ENCODE data around the gene TUBB1.
A peak's percentile ranks its signal among the peaks of the same experiment; 100 is the strongest.

Gene TUBB1

GRCh38 chr20:59044796-59045195 lies 25.6 kb downstream of the TUBB1 start:
- peaks cover 48% of the 10 kb centered on the region for H3K4me1 Mint-ChIP-seq (ENCODE audit: low read depth)
- no peak for DNase-seq
- no peaks in the 10 kb centered on the region for H3K9me3 Mint-ChIP-seq
- H3K36me3 Mint-ChIP-seq (ENCODE audit: low read depth): peaks cover 27% of the 10 kb centered on the region
- no peak overlapping the region for H3K4me3 Mint-ChIP-seq
- no peak overlapping the region for H3K27ac Mint-ChIP-seq
- no peaks in the 10 kb centered on the region for H3K27me3 Mint-ChIP-seq

GRCh38 chr20:59046862-59047261 lies 27.6 kb downstream of the TUBB1 start:
- Mint-ChIP-seq H3K4me1 (ENCODE audit: low read depth) (peaks cover 31% of the 10 kb centered on the region), H3K36me3 (ENCODE audit: low read depth) (peaks cover 6% of the 10 kb centered on the region), H3K27ac (no peak overlapping the region), H3K27me3 (peaks cover 7% of the 10 kb centered on the region), H3K9me3 (no peaks in the 10 kb centered on the region), H3K4me3 (no peak overlapping the region)
- no peak for DNase-seq

GRCh38 chr20:59047938-59048680 lies 28.9 kb downstream of the TUBB1 start:
- no peak for DNase-seq
- Mint-ChIP-seq H3K36me3 (ENCODE audit: low read depth) (no peaks in the 10 kb centered on the region), H3K9me3 (no peaks in the 10 kb centered on the region), H3K27ac (peak overlapping the region; percentile 24), H3K27me3 (peaks cover 11% of the 10 kb centered on the region), H3K4me3 (no peak overlapping the region), H3K4me1 (ENCODE audit: low read depth) (peaks cover 28% of the 10 kb centered on the region)

- Mint-ChIP-seq H3K27me3 (peaks cover 16% of the 10 kb centered on the region), H3K4me3 (no peak overlapping the region), H3K36me3 (ENCODE audit: low read depth) (no peaks in the 10 kb centered on the region), H3K4me1 (ENCODE audit: low read depth) (peaks cover 23% of the 10 kb centered on the region), H3K9me3 (no peaks in the 10 kb centered on the region), H3K27ac (peak overlapping the region; percentile 24)
- no peak for DNase-seq
These were observed 29.4 kb downstream of the TUBB1 start for GRCh38 chr20:59048681-59049030.

- H3K27me3 Mint-ChIP-seq: peaks cover 20% of the 10 kb centered on the region
- H3K9me3 Mint-ChIP-seq: no peaks in the 10 kb centered on the region
- peaks cover 16% of the 10 kb centered on the region for H3K4me1 Mint-ChIP-seq (ENCODE audit: low read depth)
- no peak overlapping the region for H3K27ac Mint-ChIP-seq
- no peak overlapping the region for H3K4me3 Mint-ChIP-seq
- no peak for DNase-seq
- no peaks in the 10 kb centered on the region for H3K36me3 Mint-ChIP-seq (ENCODE audit: low read depth)
These were observed 31.2 kb downstream of the TUBB1 start for GRCh38 chr20:59050437-59050836.

- H3K27ac Mint-ChIP-seq: no peak overlapping the region
- no peaks in the 10 kb centered on the region for H3K9me3 Mint-ChIP-seq
- H3K36me3 Mint-ChIP-seq (ENCODE audit: low read depth): no peaks in the 10 kb centered on the region
- no peak overlapping the region for H3K4me3 Mint-ChIP-seq
- no peak for DNase-seq
- H3K4me1 Mint-ChIP-seq (ENCODE audit: low read depth): peaks cover 12% of the 10 kb centered on the region
- H3K27me3 Mint-ChIP-seq: peaks cover 20% of the 10 kb centered on the region
These were observed 32.5 kb downstream of the TUBB1 start for GRCh38 chr20:59051666-59052185.

- DNase-seq: no peak
- Mint-ChIP-seq H3K27me3 (peaks cover 20% of the 10 kb centered on the region), H3K9me3 (no peaks in the 10 kb centered on the region), H3K27ac (no peak overlapping the region), H3K36me3 (ENCODE audit: low read depth) (no peaks in the 10 kb centered on the region), H3K4me3 (no peak overlapping the region), H3K4me1 (ENCODE audit: low read depth) (no peaks in the 10 kb centered on the region)
These were observed 36.1 kb downstream of the TUBB1 start for GRCh38 chr20:59055302-59055701.

- no peak overlapping the region for H3K27ac Mint-ChIP-seq
- H3K36me3 Mint-ChIP-seq (ENCODE audit: low read depth): no peaks in the 10 kb centered on the region
- H3K9me3 Mint-ChIP-seq: no peaks in the 10 kb centered on the region
- H3K4me3 Mint-ChIP-seq: no peak overlapping the region
- H3K27me3 Mint-ChIP-seq: peaks cover 7% of the 10 kb centered on the region
- DNase-seq: no peak
- no peaks in the 10 kb centered on the region for H3K4me1 Mint-ChIP-seq (ENCODE audit: low read depth)
These were observed 42.9 kb downstream of the TUBB1 start for GRCh38 chr20:59062081-59062480.

- Mint-ChIP-seq H3K9me3 (no peaks in the 10 kb centered on the region), H3K4me3 (no peak overlapping the region), H3K27ac (no peak overlapping the region), H3K36me3 (ENCODE audit: low read depth) (no peaks in the 10 kb centered on the region), H3K4me1 (ENCODE audit: low read depth) (no peaks in the 10 kb centered on the region), H3K27me3 (peaks cover 7% of the 10 kb centered on the region)
- no peak for DNase-seq
These were observed 44.4 kb downstream of the TUBB1 start for GRCh38 chr20:59063358-59064213.

- H3K4me3 Mint-ChIP-seq: no peak overlapping the region
- no peaks in the 10 kb centered on the region for H3K9me3 Mint-ChIP-seq
- H3K4me1 Mint-ChIP-seq (ENCODE audit: low read depth): no peaks in the 10 kb centered on the region
- no peak for DNase-seq
- H3K27ac Mint-ChIP-seq: no peak overlapping the region
- H3K27me3 Mint-ChIP-seq: peaks cover 7% of the 10 kb centered on the region
- no peaks in the 10 kb centered on the region for H3K36me3 Mint-ChIP-seq (ENCODE audit: low read depth)
These were observed 45.0 kb downstream of the TUBB1 start for GRCh38 chr20:59064214-59064722.

- Mint-ChIP-seq H3K4me3 (no peak overlapping the region), H3K36me3 (ENCODE audit: low read depth) (no peaks in the 10 kb centered on the region), H3K4me1 (ENCODE audit: low read depth) (peaks cover 10% of the 10 kb centered on the region), H3K9me3 (no peaks in the 10 kb centered on the region), H3K27ac (no peak overlapping the region), H3K27me3 (peaks cover 12% of the 10 kb centered on the region)
- no peak for DNase-seq
These were observed 49.3 kb downstream of the TUBB1 start for GRCh38 chr20:59068534-59068933.

- Mint-ChIP-seq H3K27ac (no peak overlapping the region), H3K4me1 (ENCODE audit: low read depth) (peaks cover 15% of the 10 kb centered on the region), H3K9me3 (no peaks in the 10 kb centered on the region), H3K4me3 (no peak overlapping the region), H3K27me3 (peaks cover 8% of the 10 kb centered on the region), H3K36me3 (ENCODE audit: low read depth) (no peaks in the 10 kb centered on the region)
- no peak for DNase-seq
These were observed 49.8 kb downstream of the TUBB1 start for GRCh38 chr20:59069026-59069425.

GRCh38 chr20:59071216-59071615 lies 52.0 kb downstream of the TUBB1 start:
- no peak overlapping the region for H3K4me3 Mint-ChIP-seq
- no peaks in the 10 kb centered on the region for H3K9me3 Mint-ChIP-seq
- no peaks in the 10 kb centered on the region for H3K36me3 Mint-ChIP-seq (ENCODE audit: low read depth)
- no peak overlapping the region for H3K27ac Mint-ChIP-seq
- peaks cover 13% of the 10 kb centered on the region for H3K27me3 Mint-ChIP-seq
- H3K4me1 Mint-ChIP-seq (ENCODE audit: low read depth): peaks cover 36% of the 10 kb centered on the region
- no peak for DNase-seq

- H3K27me3 Mint-ChIP-seq: peaks cover 13% of the 10 kb centered on the region
- H3K36me3 Mint-ChIP-seq (ENCODE audit: low read depth): no peaks in the 10 kb centered on the region
- no peak overlapping the region for H3K27ac Mint-ChIP-seq
- no peaks in the 10 kb centered on the region for H3K9me3 Mint-ChIP-seq
- H3K4me1 Mint-ChIP-seq (ENCODE audit: low read depth): peaks cover 57% of the 10 kb centered on the region
- DNase-seq: no peak
- no peak overlapping the region for H3K4me3 Mint-ChIP-seq
These were observed 54.4 kb downstream of the TUBB1 start for GRCh38 chr20:59073582-59073981.

GRCh38 chr20:59074456-59074855 lies 55.2 kb downstream of the TUBB1 start:
- Mint-ChIP-seq H3K4me1 (ENCODE audit: low read depth) (peaks cover 59% of the 10 kb centered on the region), H3K36me3 (ENCODE audit: low read depth) (no peaks in the 10 kb centered on the region), H3K27ac (peak overlapping the region; percentile 48), H3K27me3 (peaks cover 13% of the 10 kb centered on the region), H3K4me3 (no peak overlapping the region), H3K9me3 (no peaks in the 10 kb centered on the region)
- no peak for DNase-seq

Measured in activated T-cell treated with anti-CD3 and anti-CD28 coated beads, Interleukin-2, amount 50 U/mL, for 24 hours (primary cell).